Breast epithelium (tissue), 4 donors: ENCODE data around the gene OVAAL. TPM values are rescaled to one million over a fixed set of nuclear protein-coding genes. Genes with fewer than 3 reads are reported as not detected.

Experiments
- DNase-seq, 2 donors: peaks; one replicate each; pipeline ENCODE4 v3.0.0-alpha.2; 2019; ENCODE audit warnings: low spot score in 2 of 2
- H3K27ac ChIP-seq, 2 donors: fragments of 200-600 bp; sonication (generic) in 1 of 2; one replicate each; pipeline ENCODE4 v1.5.1; 2016 to 2019; ENCODE audit warnings: mild to moderate bottlenecking in 1 of 2
- H3K27me3 ChIP-seq, 2 donors: fragments of 200-600 bp; sonication (generic) in 1 of 2; one replicate each; pipeline versions ENCODE4 v1.5.1 to v1.6.0; 2017 to 2019; ENCODE audit warnings: control low read depth in 1 of 2, mild to moderate bottlenecking in 1 of 2
- H3K36me3 ChIP-seq: fragments of 200-600 bp; one replicate; pipeline ENCODE4 v1.5.1; 2019
- H3K4me1 ChIP-seq, 2 donors: fragments of 200-600 bp; sonication (generic); one replicate each; pipeline ENCODE4 v1.5.1; 2016 to 2019; ENCODE audit warnings: control low read depth in 1 of 2
- H3K4me3 ChIP-seq, 3 donors: fragments of 200-600 bp; sonication (generic); 1 replicate in 2 of 3; 2 replicates in 1 of 3; pipeline ENCODE4 v1.5.1; 2016 to 2019; ENCODE audit warnings: mild to moderate bottlenecking in 3 of 3, moderate library complexity in 2 of 3
- H3K9me3 ChIP-seq, 2 donors: fragments of 200-600 bp; sonication (generic) in 1 of 2; one replicate each; pipeline ENCODE4 v1.5.1; 2016 to 2019; ENCODE audit warnings: control low read depth in 1 of 2
- CTCF ChIP-seq, 3 donors: fragments of 450-650 bp; IDR thresholded peaks; one replicate each; pipeline ENCODE4 v1.5.1; 2016 to 2017; ENCODE audit warnings: antibody characterized with exemption in 3 of 3, mild to moderate bottlenecking in 3 of 3, moderate library complexity in 3 of 3
- POLR2A ChIP-seq: fragments of 450-650 bp; IDR thresholded peaks from one replicate; pipeline ENCODE4 v1.6.1; 2016; ENCODE audit warnings: antibody characterized with exemption, mild to moderate bottlenecking, moderate library complexity
- POLR2AphosphoS5 ChIP-seq, 3 donors: sonication (generic); formaldehyde crosslinking; IDR thresholded peaks; one replicate each; pipeline ENCODE4 v1.6.1; 2017; ENCODE audit warnings: antibody characterized with exemption in 3 of 3
- intact Hi-C: fragments of 100-400 bp; cut with DNase I; formaldehyde crosslinking; loops from one replicate; pipeline ENCODE4 v1.15.1; 2023; ENCODE audit warnings: low total_unique reads
- total RNA-seq, 3 donors: library from RNA; depleted of rRNA; stranded (reverse); fragments of >200 nt; gene quantifications; one replicate each; pipeline ENCODE4 v1.1.0, GENCODE V29; 2016

The OVAAL gene
- total RNA-seq, 3 donors from 2014 or later, result not detected

- Histone ChIP-seq H3K27me3 (no peaks in the 10 kb centered on the region), H3K27ac (no peak overlapping the region), H3K4me3 (no peak overlapping the region), H3K4me1 (no peaks in the 10 kb centered on the region), H3K9me3 (no peaks in the 10 kb centered on the region), H3K36me3 (no peaks in the 10 kb centered on the region)
- no peak for DNase-seq
- intact Hi-C loops, result no loop called here
- TF ChIP-seq POLR2A (no peak), POLR2AphosphoS5 (IDR thresholded peaks at IDR 0.05) (no peak), CTCF (IDR thresholded peaks at IDR 0.05) (no peak)
Observed at GRCh38 chr1:180594723-180595122, 36.0 kb downstream of the OVAAL start.

GRCh38 chr1:180595966-180596365, 37.2 kb downstream of the OVAAL start:
- H3K4me3 ChIP-seq, result no peak overlapping the region
- TF ChIP-seq POLR2A, result no peak
- no peak for TF ChIP-seq POLR2AphosphoS5 (IDR thresholded peaks at IDR 0.05)
- no peak for TF ChIP-seq CTCF (IDR thresholded peaks at IDR 0.05)
- H3K9me3 ChIP-seq, result no peaks in the 10 kb centered on the region
- H3K36me3 ChIP-seq, result no peaks in the 10 kb centered on the region
- intact Hi-C loops, result no loop called here
- no peak for DNase-seq
- H3K27ac ChIP-seq, result no peak overlapping the region
- H3K27me3 ChIP-seq, result no peaks in the 10 kb centered on the region
- no peaks in the 10 kb centered on the region for H3K4me1 ChIP-seq

GRCh38 chr1:180597520-180597919, 38.8 kb downstream of the OVAAL start:
- Histone ChIP-seq H3K27me3 (no peaks in the 10 kb centered on the region), H3K4me1 (no peaks in the 10 kb centered on the region), H3K36me3 (no peaks in the 10 kb centered on the region), H3K9me3 (no peaks in the 10 kb centered on the region), H3K4me3 (no peak overlapping the region), H3K27ac (no peak overlapping the region)
- no peak for DNase-seq
- intact Hi-C loops, result no loop called here
- no peak for TF ChIP-seq CTCF (IDR thresholded peaks at IDR 0.05)
- no peak for TF ChIP-seq POLR2A
- TF ChIP-seq POLR2AphosphoS5 (IDR thresholded peaks at IDR 0.05), result no peak

GRCh38 chr1:180598333-180598974, 39.7 kb downstream of the OVAAL start:
- intact Hi-C loops, result no loop called here
- Histone ChIP-seq H3K4me1 (no peaks in the 10 kb centered on the region), H3K9me3 (no peaks in the 10 kb centered on the region), H3K27me3 (no peaks in the 10 kb centered on the region), H3K36me3 (no peaks in the 10 kb centered on the region), H3K4me3 (no peak overlapping the region), H3K27ac (no peak overlapping the region)
- DNase-seq, result no peak
- TF ChIP-seq POLR2AphosphoS5 (IDR thresholded peaks at IDR 0.05), result no peak
- TF ChIP-seq CTCF (IDR thresholded peaks at IDR 0.05), result no peak
- TF ChIP-seq POLR2A, result no peak

GRCh38 chr1:180600343-180600742, 41.6 kb downstream of the OVAAL start:
- Histone ChIP-seq H3K4me1 (no peaks in the 10 kb centered on the region), H3K27ac (no peak overlapping the region), H3K36me3 (no peaks in the 10 kb centered on the region), H3K4me3 (no peak overlapping the region), H3K27me3 (no peaks in the 10 kb centered on the region), H3K9me3 (no peaks in the 10 kb centered on the region)
- intact Hi-C loops, result no loop called here
- DNase-seq, result no peak
- TF ChIP-seq CTCF (IDR thresholded peaks at IDR 0.05) (no peak), POLR2AphosphoS5 (IDR thresholded peaks at IDR 0.05) (no peak), POLR2A (no peak)
